Brain microvascular endothelial cell (primary cell): ENCODE data around the gene HOXA6.

ENCODE experiments used
- DNase-seq: peaks from one replicate; pipeline ENCODE4 v3.0.0-alpha.2; 2020
- H3K27ac ChIP-seq: fragments of 250-450 bp; sonication (Bioruptor Pico); 2 replicates; pipeline ENCODE4 v1.5.1; 2020; ENCODE audit warnings: mild to moderate bottlenecking, moderate library complexity
- H3K27me3 ChIP-seq: fragments of 250-450 bp; sonication (Bioruptor Pico); replicated peaks from 2 replicates; pipeline ENCODE4 v1.5.1; 2020; ENCODE audit warnings: mild to moderate bottlenecking
- H3K36me3 ChIP-seq: fragments of 250-450 bp; sonication (Bioruptor Pico); replicated peaks from 2 replicates; pipeline ENCODE4 v1.5.1; 2020; ENCODE audit warnings: mild to moderate bottlenecking
- H3K4me3 ChIP-seq: 2 replicates; pipeline ENCODE4 v1.5.1; 2011; ENCODE audit warnings: low read depth, mild to moderate bottlenecking, control low read depth, low read length, moderate library complexity
- in situ Hi-C: cut with HindIII; loops from 2 replicates; pipeline ENCODE4 v1.10.0; 2017; ENCODE audit warnings: low sequenced_read_pairs, low pct_ligation_motif_present
- TF ChIP-seq, protein P1 (sequence below): IDR thresholded peaks from 2 replicates; pipeline ENCODE4 v1.5.1; 2011; ENCODE audit warnings: low read depth, mild to moderate bottlenecking, moderate library complexity, low read length, control low read depth, inconsistent platforms; ENCODE audit errors: missing control alignments

Gene HOXA6

DNA sequence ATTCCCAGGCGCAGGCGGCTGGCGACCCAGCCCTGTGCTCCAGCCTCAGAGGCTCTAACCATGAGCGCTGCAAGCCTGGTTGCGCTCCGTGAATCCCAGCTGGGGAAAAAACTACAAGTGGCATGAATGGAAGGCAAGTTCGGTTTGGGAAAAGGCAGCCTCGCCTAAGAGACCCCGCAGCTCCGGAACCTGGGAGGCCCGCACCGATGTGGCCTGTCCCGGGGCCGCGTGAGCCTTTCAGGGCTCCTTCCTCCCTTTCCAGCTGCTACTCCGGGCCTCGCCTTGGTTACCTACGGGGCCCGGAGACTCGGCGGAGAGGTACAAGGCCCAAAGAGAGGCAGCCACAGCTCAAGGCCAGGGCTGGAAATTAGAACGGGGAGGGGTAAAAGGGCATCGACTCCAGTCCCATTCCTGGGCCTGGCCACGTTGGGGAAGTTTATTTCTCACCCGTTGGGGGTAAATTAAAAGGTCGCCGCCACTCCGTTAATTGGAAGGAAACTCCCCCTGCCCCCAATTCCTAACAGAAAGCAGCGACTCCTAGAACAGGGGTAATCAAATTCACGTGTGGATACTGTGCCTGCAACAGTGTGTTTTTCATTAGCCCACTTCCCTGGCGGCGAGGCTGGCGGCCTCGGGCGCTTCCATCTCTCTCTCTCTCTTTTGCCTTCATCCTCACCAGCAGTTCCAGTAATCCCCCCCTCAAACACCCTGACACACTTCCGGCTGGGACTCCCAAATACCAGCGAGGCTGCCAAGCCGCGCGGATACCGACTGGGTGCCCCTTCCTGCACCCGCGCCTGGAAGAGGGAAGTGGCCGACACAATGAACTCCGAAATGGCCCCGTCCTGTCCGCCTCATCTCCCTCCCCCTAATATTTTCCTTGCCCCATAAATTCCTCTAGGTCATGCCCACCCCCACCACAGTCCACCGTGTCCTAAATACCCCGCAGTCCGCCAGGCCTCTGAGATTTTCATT lies 19.2 kb upstream of the HOXA6 start:
- Histone ChIP-seq H3K27ac (no peak overlapping the region), H3K36me3 (no peaks in the 10 kb centered on the region), H3K4me3 (no peak overlapping the region), H3K27me3 (peaks cover 98% of the 10 kb centered on the region)
- in situ Hi-C loops = loop anchor here (10.0 kb wide), 1 partner anchor 792 kb away; no protein-coding TSS in a partner anchor
- TF ChIP-seq, protein P1, sequence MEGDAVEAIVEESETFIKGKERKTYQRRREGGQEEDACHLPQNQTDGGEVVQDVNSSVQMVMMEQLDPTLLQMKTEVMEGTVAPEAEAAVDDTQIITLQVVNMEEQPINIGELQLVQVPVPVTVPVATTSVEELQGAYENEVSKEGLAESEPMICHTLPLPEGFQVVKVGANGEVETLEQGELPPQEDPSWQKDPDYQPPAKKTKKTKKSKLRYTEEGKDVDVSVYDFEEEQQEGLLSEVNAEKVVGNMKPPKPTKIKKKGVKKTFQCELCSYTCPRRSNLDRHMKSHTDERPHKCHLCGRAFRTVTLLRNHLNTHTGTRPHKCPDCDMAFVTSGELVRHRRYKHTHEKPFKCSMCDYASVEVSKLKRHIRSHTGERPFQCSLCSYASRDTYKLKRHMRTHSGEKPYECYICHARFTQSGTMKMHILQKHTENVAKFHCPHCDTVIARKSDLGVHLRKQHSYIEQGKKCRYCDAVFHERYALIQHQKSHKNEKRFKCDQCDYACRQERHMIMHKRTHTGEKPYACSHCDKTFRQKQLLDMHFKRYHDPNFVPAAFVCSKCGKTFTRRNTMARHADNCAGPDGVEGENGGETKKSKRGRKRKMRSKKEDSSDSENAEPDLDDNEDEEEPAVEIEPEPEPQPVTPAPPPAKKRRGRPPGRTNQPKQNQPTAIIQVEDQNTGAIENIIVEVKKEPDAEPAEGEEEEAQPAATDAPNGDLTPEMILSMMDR = no peak
- DNase-seq = no peak

DNA sequence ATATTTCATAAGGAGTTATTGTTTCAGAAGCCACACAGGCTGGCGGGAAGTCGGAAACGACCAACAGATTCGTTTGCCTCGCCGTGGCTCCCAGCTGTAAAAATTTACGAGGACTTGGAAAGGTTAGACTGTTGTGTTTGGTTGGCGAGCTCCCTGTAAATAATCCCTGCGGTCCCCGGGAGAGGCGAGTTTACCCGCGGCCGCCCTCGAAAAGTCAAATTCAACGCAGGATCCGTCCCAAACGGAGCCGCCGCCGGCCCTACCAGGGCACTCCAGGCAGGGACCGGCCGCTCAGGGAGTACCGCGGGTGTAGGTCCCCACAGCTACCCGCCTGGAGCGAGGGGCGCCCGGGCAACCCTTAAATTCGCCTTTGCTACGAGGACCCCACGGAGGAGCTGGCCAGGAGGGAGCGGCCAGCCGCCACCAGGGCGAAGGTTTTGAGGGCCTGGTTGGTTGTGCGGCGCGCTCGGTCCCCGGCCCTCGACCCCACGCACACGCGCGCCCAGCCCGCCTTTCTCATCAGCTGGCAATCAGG lies 18.5 kb upstream of the HOXA6 start:
- H3K36me3 ChIP-seq = no peaks in the 10 kb centered on the region
- TF ChIP-seq, protein P1 = no peak

DNA sequence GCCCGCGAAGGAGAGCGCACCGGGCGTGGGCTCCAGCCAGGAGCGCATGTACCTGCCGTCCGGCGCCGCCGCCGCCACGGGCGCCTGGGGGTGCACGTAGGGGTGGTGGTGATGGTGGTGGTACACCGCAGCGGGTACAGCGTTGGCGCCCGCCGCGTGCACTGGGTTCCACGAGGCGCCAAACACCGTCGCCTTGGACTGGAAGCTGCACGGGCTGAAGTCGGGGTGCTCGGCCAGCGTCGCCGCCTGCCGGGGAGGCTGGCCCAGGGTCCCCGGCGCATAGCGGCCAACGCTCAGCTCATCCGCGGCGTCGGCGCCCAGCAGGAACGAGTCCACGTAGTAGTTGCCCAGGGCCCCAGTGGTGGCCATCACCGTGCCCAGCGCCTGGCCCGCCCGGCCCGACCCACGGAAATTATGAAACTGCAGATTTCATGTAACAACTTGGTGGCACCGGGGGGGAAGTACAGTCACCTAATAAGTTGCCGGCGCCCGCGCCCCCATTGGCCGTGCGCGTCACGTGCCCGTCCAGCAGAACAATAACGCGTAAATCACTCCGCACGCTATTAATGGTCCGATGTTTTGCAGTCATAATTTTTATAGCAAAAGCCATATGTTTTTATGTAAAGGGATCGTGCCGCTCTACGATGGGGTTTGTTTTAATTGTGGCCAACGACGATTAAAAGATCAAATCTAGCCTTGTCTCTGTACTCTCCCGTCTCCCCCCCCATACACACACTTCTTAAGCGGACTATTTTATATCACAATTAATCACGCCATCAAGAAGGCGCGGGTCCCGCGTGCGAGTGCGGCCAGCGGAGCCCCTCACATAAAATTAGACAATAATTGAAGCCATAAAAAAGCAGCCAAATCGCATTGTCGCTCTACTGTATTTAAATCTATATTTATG lies 17.8 kb upstream of the HOXA6 start, which contains the start of gene HOXA9:
TSS of gene HOXA9 (minus strand) at position 449 of the 907 bp plus-strand sequence. CDS start at position 369, 80 bp downstream.
- no peak within 1 kb of the TSS for H3K4me3 ChIP-seq
- H3K36me3 ChIP-seq = no peaks in the 10 kb centered on the region
- H3K27me3 ChIP-seq = peaks cover 94% of the 10 kb centered on the region
- in situ Hi-C loops = loop anchor here (10.0 kb wide), 1 partner anchor 791 kb away; no protein-coding TSS in a partner anchor
- DNase-seq = no peak
- H3K27ac ChIP-seq = no peak within 1 kb of the TSS
- TF ChIP-seq, protein P1 = no peak

More for the DNA sequence above, 18.5 kb upstream of the HOXA6 start:
- in situ Hi-C loops = loop anchor here (10.0 kb wide), 1 partner anchor 791 kb away; no protein-coding TSS in a partner anchor
- H3K27me3 ChIP-seq = peaks cover 95% of the 10 kb centered on the region
- no peak for DNase-seq
- no peak overlapping the region for H3K4me3 ChIP-seq
- H3K27ac ChIP-seq = no peak overlapping the region

DNA sequence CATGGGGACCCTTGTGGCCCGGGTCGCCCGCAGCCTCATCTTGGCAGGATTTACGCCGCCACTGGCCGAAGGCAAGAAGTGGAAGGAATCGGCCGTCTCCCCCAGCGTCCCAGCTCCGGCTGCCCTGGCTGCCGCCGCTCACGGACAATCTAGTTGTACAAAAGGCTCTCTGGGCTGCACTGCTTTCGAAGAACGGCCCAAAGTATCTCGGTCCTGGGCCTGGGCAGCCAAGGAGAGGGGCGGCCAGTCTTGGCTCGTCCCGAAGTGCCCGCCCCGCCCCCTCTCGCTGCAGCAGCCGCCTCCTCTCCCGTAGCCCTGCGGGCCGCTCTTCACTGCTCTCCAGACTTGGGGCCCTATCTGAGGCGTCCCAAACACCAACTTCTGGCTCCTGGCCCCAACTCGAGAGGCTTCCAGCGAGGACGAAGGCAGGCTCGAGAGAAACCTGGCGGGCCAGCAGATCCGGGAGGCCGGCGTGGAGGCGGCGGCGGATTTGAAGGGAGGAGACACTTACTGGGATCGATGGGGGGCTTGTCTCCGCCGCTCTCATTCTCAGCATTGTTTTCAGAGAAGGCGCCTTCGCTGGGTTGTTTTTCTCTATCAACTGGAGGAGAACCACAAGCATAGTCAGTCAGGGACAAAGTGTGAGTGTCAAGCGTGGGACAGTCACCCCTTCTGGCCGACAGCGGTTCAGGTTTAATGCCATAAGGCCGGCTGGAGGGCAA lies 17.0 kb upstream of the HOXA6 start:
- peaks cover 96% of the 10 kb centered on the region for H3K27me3 ChIP-seq
- H3K27ac ChIP-seq = no peak overlapping the region
- DNase-seq = no peak
- no peak overlapping the region for H3K4me3 ChIP-seq
- H3K36me3 ChIP-seq = no peaks in the 10 kb centered on the region
- TF ChIP-seq, protein P1 = no peak
- in situ Hi-C loops = loop anchor here (10.0 kb wide), 1 partner anchor 790 kb away; no protein-coding TSS in a partner anchor

DNA sequence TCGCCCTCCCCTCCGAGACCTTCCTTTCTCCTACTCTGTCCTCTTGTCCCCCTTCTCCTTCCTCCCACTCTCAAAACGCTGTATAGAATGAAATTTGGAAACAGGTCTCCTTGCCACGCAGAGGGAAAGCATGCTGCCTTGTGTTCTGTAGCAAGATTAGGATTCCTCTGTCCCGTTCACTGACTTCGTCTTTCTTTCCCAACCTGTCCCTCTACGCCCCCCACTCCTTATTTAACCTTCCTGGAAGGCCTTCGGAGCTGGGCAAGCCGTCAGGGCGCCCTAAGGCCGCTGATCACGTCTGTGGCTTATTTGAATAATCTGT lies 16.4 kb upstream of the HOXA6 start:
- in situ Hi-C loops = loop anchor here (10.0 kb wide), 1 partner anchor 789 kb away; no protein-coding TSS in a partner anchor
- Histone ChIP-seq H3K36me3 (no peaks in the 10 kb centered on the region), H3K27me3 (peaks cover 96% of the 10 kb centered on the region), H3K27ac (no peak overlapping the region), H3K4me3 (no peak overlapping the region)
- no peak for DNase-seq
- TF ChIP-seq, protein P1 = no peak
